Body of pancreas (tissue), 4 donors: Measurements from ENCODE around the gene EIF4E.
"Not testable (repeated sequence)": the region's sequence is repeated elsewhere in the genome, so short reads cannot be mapped to it uniquely, and the experiment has no call there.

Source experiments
- CTCF ChIP-seq, 7 experiments: fragments of 450-650 bp in 4 of 7; fragments of 200-600 bp in 3 of 7; sonication (generic) in 3 of 7; IDR thresholded peaks; one replicate each; pipeline ENCODE4 v1.5.1; 2016 to 2019; ENCODE audit warnings: antibody characterized with exemption in 7 of 7
- POLR2A ChIP-seq, 3 donors: fragments of 450-650 bp; IDR thresholded peaks; one replicate each; pipeline ENCODE4 v1.6.1; 2016; ENCODE audit warnings: antibody characterized with exemption in 3 of 3, mild to moderate bottlenecking in 2 of 3

GRCh38 chr4:98872120-98872906, 56.6 kb downstream of the EIF4E start:
- not testable (repeated sequence) for TF ChIP-seq CTCF, POLR2A (IDR thresholded peaks at IDR 0.05)
